Measurements from ENCODE around the gene CHERP.

The CHERP gene, protein sequence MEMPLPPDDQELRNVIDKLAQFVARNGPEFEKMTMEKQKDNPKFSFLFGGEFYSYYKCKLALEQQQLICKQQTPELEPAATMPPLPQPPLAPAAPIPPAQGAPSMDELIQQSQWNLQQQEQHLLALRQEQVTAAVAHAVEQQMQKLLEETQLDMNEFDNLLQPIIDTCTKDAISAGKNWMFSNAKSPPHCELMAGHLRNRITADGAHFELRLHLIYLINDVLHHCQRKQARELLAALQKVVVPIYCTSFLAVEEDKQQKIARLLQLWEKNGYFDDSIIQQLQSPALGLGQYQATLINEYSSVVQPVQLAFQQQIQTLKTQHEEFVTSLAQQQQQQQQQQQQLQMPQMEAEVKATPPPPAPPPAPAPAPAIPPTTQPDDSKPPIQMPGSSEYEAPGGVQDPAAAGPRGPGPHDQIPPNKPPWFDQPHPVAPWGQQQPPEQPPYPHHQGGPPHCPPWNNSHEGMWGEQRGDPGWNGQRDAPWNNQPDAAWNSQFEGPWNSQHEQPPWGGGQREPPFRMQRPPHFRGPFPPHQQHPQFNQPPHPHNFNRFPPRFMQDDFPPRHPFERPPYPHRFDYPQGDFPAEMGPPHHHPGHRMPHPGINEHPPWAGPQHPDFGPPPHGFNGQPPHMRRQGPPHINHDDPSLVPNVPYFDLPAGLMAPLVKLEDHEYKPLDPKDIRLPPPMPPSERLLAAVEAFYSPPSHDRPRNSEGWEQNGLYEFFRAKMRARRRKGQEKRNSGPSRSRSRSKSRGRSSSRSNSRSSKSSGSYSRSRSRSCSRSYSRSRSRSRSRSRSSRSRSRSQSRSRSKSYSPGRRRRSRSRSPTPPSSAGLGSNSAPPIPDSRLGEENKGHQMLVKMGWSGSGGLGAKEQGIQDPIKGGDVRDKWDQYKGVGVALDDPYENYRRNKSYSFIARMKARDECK

DNA sequence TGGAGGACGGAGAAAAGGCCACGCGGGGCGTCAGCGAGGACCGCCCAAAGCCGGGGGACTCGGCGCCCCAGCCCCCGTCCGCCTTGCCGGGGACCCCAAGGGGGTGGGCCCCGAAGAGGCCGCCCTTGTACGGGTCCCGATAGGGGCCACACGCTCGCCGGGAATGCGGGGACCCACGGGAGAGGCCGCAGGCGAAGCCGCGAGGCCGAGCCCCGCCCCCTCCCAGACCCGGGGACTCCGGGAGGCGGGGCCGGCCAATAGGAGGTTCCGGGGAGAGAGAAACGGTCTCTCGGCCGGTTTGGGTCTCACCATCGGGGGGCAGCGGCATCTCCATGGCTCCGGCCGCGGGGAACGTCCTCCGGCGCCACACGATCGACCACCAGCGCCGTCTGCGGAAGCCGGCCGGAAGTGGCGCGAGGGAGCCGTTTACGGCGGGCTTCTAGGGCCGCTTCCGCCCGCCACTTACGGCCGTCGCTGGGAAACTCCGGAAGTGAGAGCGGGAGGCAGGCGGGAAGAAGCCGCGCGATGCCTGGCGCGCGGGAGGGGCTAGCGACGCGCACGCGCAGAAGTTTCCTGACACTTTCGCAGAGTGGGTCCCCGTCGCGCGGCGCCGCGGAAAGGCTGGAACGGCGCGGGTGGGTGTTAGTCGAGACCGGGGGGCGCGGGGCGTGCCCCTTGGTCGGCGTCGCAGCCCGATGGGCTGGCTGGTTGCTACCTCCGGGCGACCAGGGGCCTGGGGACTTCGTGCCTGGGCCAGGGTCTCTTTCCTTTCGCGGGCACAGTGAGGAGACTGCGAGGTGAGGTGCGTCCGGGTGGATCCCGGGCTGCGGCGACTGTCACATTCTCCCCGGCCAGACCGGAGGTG lies at the start of gene CHERP:
CHERP (minus strand) TSS at position 393 of the 865 bp plus-strand sequence; CDS start at position 334, 59 bp downstream.
- DNase-seq (ENCODE audit: low read depth): peak; percentile 87

- no peak for DNase-seq (ENCODE audit: low read depth)
These were observed 48.9 kb upstream of the CHERP start for GRCh38 chr19:16590876-16591802.

- no peak for DNase-seq (ENCODE audit: low read depth)
These were observed 47.7 kb upstream of the CHERP start for GRCh38 chr19:16589917-16590316.

DNA sequence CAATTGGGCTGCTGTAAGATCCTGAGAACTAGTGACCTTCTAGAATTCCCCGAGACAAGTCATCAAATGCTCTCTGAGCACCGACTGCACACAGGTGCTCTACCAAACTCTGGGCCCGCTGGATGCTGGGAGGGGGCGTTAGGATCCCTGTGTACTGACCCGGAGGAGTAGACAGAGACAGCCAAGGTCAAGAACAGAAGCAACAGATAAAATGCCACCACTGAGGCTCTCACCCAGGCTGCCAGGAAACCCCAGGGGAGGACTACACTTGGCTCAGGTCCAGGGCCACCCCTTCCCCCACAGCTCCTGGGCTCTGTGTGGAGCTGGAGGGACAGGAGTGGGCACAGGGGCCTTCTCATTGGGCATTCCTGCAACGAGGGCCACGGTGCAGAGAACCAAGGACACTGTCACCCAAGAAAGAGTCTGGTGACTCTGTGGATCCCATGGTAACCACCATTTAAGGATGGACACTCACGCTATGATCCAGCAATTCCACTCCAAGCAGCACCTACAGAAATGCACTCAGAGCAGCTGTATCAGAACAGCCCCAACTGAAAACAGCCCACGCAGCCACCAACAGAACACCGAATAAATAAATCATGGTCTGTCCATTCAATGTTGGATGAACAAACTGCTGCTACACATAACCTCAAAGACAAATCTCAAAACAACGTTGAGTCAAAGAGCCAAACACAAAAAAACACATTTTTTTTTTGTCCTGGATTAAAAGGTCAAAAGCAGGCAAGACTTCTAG lies 46.8 kb upstream of the CHERP start:
- DNase-seq (ENCODE audit: low read depth): no peak

- DNase-seq (ENCODE audit: low read depth): no peak
These were observed 45.9 kb upstream of the CHERP start for GRCh38 chr19:16587833-16588823.

DNA sequence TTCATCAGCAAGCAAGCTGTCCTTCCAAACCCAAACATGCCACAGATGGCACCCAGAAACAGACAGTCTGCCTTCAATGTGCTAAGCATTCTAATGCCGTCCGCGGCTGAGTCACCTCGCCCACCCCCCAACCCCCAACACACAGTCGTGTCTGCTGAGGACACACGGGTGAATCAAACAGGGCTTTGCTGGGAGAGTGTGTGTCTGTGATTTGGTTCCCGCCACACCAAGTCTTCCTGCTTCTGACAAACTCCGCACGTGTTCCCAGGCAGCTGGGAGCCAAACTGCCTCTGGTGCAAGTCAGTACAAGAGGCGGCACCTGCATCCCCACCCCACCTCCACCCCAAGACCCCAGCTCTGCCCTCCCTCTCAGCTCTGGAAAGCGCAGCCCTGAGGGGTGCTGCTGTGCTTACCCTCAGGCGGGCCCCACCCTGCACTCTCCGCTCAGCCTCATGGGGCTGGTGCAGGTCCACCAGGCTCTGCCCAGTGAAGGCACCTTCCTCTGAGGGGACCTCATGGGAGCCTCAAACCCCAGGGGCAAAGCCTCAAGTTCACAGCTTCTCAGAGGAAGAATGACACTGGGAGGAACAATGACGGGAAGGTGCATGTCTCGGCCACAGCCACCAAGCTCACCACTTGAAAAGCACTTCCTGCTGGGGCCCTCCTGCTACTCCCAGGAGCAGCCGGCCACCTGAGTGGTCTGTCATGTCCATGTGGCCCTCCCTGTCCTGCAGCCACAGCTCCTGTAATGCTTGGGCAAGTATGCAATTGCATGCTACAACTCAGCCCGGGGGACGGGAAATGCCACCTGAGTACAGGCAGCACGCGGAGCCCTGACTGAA lies 45.0 kb upstream of the CHERP start:
- DNase-seq (ENCODE audit: low read depth): no peak

- DNase-seq (ENCODE audit: low read depth): no peak
These were observed 44.2 kb upstream of the CHERP start for GRCh38 chr19:16586477-16586871.

DNA sequence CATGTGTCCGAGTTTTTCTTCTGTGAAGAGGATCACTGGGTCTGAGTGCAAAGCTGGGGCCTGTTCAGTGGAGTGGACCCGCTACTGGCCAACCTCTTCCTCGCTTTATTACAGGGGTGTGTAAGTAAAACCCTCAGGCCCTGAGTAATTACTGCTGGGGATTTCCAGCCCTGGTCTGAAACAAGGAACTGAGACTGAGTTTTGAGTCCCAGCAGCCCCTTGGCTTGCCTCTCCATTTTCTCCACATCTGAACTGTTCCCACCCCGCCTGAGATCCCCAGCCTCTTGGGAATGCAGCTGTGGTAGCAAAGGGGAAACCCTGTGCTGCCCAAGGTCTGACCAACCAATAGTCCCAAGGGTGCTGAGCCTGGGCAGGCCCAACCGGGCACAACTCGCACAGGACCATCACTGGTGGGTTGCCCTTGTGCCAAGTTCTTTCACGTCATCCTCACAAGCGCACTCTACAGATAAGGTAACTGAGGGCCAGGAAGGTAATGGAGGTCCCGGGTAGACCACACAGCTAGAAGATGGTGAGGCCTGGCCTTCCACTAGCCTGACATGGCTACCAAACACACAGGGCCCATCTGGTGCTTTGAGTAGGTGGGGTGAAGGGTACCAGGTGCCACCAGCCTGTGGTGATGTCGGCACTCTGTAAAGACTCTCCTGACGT lies 43.7 kb upstream of the CHERP start:
- no peak for DNase-seq (ENCODE audit: low read depth)

- no peak for DNase-seq (ENCODE audit: low read depth)
These were observed 43.0 kb upstream of the CHERP start for GRCh38 chr19:16585094-16585801.

GRCh38 chr19:16584248-16585093 lies 42.2 kb upstream of the CHERP start:
- DNase-seq (ENCODE audit: low read depth): peak; percentile 71

GRCh38 chr19:16582486-16583261 lies 40.4 kb upstream of the CHERP start:
- DNase-seq (ENCODE audit: low read depth): no peak

DNA sequence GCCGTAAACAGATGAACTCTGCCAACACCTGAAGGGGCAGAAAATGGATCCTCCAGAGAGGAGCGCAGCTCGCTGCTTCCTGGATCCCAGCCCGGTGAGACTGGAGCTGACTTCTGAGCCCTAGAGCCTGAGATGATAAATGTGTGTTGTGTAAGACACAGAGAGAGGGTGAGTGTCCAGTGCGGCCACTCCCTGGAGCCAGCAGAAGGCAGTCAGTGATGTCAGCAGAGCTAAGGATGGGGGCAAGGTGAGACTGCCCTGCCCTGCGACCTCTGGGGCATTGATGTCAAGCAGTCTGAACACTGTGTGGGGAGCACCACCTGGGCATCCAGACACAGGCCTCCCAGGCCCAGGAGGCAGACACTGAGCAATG lies 39.7 kb upstream of the CHERP start:
- no peak for DNase-seq (ENCODE audit: low read depth)

GRCh38 chr19:16581145-16581970 lies 39.1 kb upstream of the CHERP start:
- DNase-seq (ENCODE audit: low read depth): no peak

DNA sequence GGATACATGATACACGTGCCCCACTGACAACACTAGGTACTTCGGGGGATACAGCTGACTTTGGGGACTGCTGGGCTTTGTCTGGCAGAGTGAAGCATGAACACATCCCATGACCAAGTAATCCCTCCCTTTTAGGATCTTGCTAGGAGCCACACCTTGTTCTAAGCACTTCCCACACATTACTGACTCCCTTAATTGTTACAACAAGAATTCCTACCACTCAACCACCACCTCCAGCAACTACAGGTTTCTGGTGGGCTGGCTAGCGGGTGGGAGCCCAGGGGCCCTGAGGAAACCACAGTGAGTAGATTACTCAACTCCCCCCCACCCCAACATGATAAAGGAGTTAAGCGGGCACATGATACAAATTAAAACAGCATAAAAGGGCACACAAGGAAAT lies 37.1 kb upstream of the CHERP start:
- DNase-seq (ENCODE audit: low read depth): no peak

Data from CMK (cell line).